Transverse colon (tissue), 4 donors: Measurements from ENCODE around the gene HABP2. TPM values are rescaled to one million over a fixed set of nuclear protein-coding genes. Genes with fewer than 3 reads are reported as not detected.

Experiments used
- DNase-seq: peaks from one replicate; pipeline ENCODE4 v3.0.0-alpha.2; 2019
- H3K27ac ChIP-seq, 4 donors: fragments of 200-600 bp; sonication (generic); 2 replicates each; pipeline ENCODE4 v1.5.1; 2016 to 2018; ENCODE audit warnings: inconsistent platforms in 4 of 4
- H3K27me3 ChIP-seq: fragments of 200-600 bp; sonication (generic); 2 replicates; pipeline ENCODE4 v1.5.1; 2017; ENCODE audit warnings: inconsistent platforms
- H3K36me3 ChIP-seq, 4 donors: fragments of 200-600 bp; sonication (generic); 2 replicates each; pipeline ENCODE4 v1.5.1; 2017 to 2019; ENCODE audit warnings: inconsistent platforms in 4 of 4
- H3K4me1 ChIP-seq, 4 donors: fragments of 200-600 bp; sonication (generic); 2 replicates each; pipeline ENCODE4 v1.5.1; 2017 to 2020; ENCODE audit warnings: inconsistent platforms in 4 of 4
- H3K4me3 ChIP-seq, 4 donors: fragments of 200-600 bp; sonication (generic); 1 replicate in 1 of 4; 2 replicates in 3 of 4; pipeline versions ENCODE4 v1.5.1 to v1.6.1; 2017 to 2019; ENCODE audit warnings: inconsistent platforms in 4 of 4
- H3K9me3 ChIP-seq, 2 donors: fragments of 200-600 bp; sonication (generic); 2 replicates each; pipeline ENCODE4 v1.5.1; 2017 to 2019; ENCODE audit warnings: inconsistent platforms in 2 of 2
- CTCF ChIP-seq, 5 experiments: fragments of 200-600 bp in 3 of 5; fragments of 450-650 bp in 2 of 5; sonication (generic) in 3 of 5; IDR thresholded peaks; 1 replicate in 2 of 5; 2 replicates in 3 of 5; pipeline ENCODE4 v1.5.1; 2016 to 2017; ENCODE audit warnings: antibody characterized with exemption in 5 of 5, inconsistent platforms in 3 of 5, mild to moderate bottlenecking in 2 of 5, moderate library complexity in 1 of 5
- EP300 ChIP-seq: sonication (generic); formaldehyde crosslinking; IDR thresholded peaks from one replicate; pipeline ENCODE4 v1.6.1; 2017; ENCODE audit warnings: antibody characterized with exemption, low read depth
- POLR2A ChIP-seq: fragments of 450-650 bp; IDR thresholded peaks from one replicate; pipeline ENCODE4 v1.6.1; 2016; ENCODE audit warnings: antibody characterized with exemption, mild to moderate bottlenecking, moderate library complexity
- POLR2AphosphoS5 ChIP-seq, 3 donors: sonication (generic); formaldehyde crosslinking; IDR thresholded peaks; one replicate each; pipeline ENCODE4 v1.6.1; 2016; ENCODE audit warnings: antibody characterized with exemption in 3 of 3
- WGBS, 2 donors: methylation state at CpG; one replicate each; pipeline ENCODE4 v1.1.5; 2018; ENCODE audit warnings: low coverage in 1 of 2; 5-methylcytosine and 5-hydroxymethylcytosine counted together
- in situ Hi-C, 4 donors: fragments of 200-750 bp; cut with MboI; loops; one replicate each; pipeline versions ENCODE4 v1.15.0 to v1.15.1; 2017; ENCODE audit warnings: low sequenced_read_pairs in 3 of 4, low pct_ligation_motif_present in 1 of 4, low pct_unique_long_range_greater_than_20kb in 1 of 4
- intact Hi-C: fragments of 100-400 bp; cut with DNase I; formaldehyde crosslinking; loops from one replicate; pipeline ENCODE4 v1.15.1; 2023; ENCODE audit warnings: low total_unique reads
- total RNA-seq, 4 donors: library from RNA; depleted of rRNA; stranded (reverse); fragments of >200 nt; gene quantifications; one replicate each; pipeline ENCODE4 v1.1.0, GENCODE V29; 2016

Gene HABP2
- total RNA-seq, 4 donors from 2014 or later, result not detected

DNA sequence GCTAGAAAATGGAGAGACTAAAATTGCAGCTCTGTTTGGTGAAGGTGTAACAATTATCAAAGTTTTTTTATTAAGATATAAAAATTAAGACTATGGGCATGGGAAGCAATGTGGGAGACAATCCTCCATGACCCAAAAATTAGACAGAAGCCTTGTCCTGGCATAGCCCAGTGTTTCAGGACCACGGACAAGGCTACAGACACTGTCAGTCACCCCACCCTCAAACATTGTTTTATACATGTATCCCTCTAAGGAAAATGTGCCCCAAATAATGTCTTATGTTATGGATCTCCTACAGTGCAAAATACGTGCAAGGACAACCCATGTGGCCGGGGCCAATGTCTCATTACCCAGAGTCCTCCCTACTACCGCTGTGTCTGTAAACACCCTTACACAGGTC is 24.0 kb downstream of the HABP2 start:
- no peak for DNase-seq
- in situ Hi-C loops, result no loop called here
- TF ChIP-seq CTCF (IDR thresholded peaks at IDR 0.05) (no peak), POLR2A (no peak), EP300 (no peak), POLR2AphosphoS5 (IDR thresholded peaks at IDR 0.05) (no peak)
- Histone ChIP-seq H3K27me3 (peaks cover 9% of the 10 kb centered on the region), H3K9me3 (no peaks in the 10 kb centered on the region), H3K4me1 (no peaks in the 10 kb centered on the region), H3K4me3 (no peak overlapping the region), H3K36me3 (no peaks in the 10 kb centered on the region), H3K27ac (no peak overlapping the region)
- 50 to 66% methylated on average over 1 to 4 of the region's 4 CpGs for WGBS, 2 donors
- intact Hi-C loops, result no loop called here

DNA sequence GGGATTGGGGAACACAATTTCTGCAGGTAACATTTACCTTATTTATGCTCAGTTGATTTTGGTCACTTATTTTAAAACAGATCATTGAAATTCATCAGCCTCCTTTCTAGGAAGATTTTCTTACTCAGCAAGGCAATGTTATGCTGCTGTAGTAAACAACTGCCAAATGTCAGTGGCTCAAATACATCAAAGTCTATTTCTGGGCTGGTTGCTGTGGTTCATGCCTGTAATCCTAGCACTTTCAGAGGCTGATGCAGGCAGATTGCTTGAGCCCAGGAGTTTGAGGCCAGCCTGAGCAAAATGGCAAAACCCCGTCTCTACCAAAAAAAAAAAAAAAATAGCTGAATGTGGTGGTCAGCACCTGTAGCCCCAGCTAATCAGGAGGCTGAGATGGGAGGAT is 25.9 kb downstream of the HABP2 start:
- no peak for TF ChIP-seq CTCF (IDR thresholded peaks at IDR 0.05)
- no peak for TF ChIP-seq POLR2A
- TF ChIP-seq POLR2AphosphoS5 (IDR thresholded peaks at IDR 0.05), result no peak
- TF ChIP-seq EP300, result no peak
- in situ Hi-C loops, result no loop called here
- H3K36me3 ChIP-seq, result no peaks in the 10 kb centered on the region

GRCh38 chr10:113581092-113581491 is 28.2 kb downstream of the HABP2 start:
- in situ Hi-C loops (no loop called here), intact Hi-C loops (no loop called here)
- Histone ChIP-seq H3K27ac (no peak overlapping the region), H3K4me3 (no peak overlapping the region), H3K9me3 (no peaks in the 10 kb centered on the region), H3K27me3 (peaks cover 11% of the 10 kb centered on the region), H3K36me3 (no peaks in the 10 kb centered on the region), H3K4me1 (no peaks in the 10 kb centered on the region)
- WGBS, 2 donors, result 94% methylated on average over 1 of the region's 1 CpG; no CpG with 5 or more reads in 1 of the 2 donors
- DNase-seq, result no peak
- no peak for TF ChIP-seq POLR2AphosphoS5 (IDR thresholded peaks at IDR 0.05)
- no peak for TF ChIP-seq CTCF (IDR thresholded peaks at IDR 0.05)
- TF ChIP-seq EP300, result no peak
- TF ChIP-seq POLR2A, result no peak

More for the DNA sequence above, 25.9 kb downstream of the HABP2 start:
- no peak overlapping the region for H3K4me3 ChIP-seq
- no peaks in the 10 kb centered on the region for H3K4me1 ChIP-seq
- H3K27ac ChIP-seq, result no peak overlapping the region
- intact Hi-C loops, result no loop called here
- 62% methylated on average over 1 of the region's 1 CpG; no CpG with 5 or more reads in 1 of the 2 donors for WGBS, 2 donors
- DNase-seq, result no peak
- peaks cover 11% of the 10 kb centered on the region for H3K27me3 ChIP-seq
- no peaks in the 10 kb centered on the region for H3K9me3 ChIP-seq

GRCh38 chr10:113583571-113583970 is 30.7 kb downstream of the HABP2 start:
- Histone ChIP-seq H3K9me3 (no peaks in the 10 kb centered on the region), H3K27me3 (peaks cover 11% of the 10 kb centered on the region), H3K36me3 (no peaks in the 10 kb centered on the region), H3K27ac (no peak overlapping the region), H3K4me1 (no peaks in the 10 kb centered on the region), H3K4me3 (no peak overlapping the region)
- TF ChIP-seq CTCF (IDR thresholded peaks at IDR 0.05), result no peak
- no peak for TF ChIP-seq POLR2A
- TF ChIP-seq POLR2AphosphoS5 (IDR thresholded peaks at IDR 0.05), result no peak
- TF ChIP-seq EP300, result no peak
- DNase-seq, result no peak
- in situ Hi-C loops, result no loop called here
- 44 to 81% methylated on average over 3 of the region's 3 CpGs for WGBS, 2 donors
- intact Hi-C loops, result no loop called here
